ENCODE measurements around the gene MIPEP.

GRCh38 chr13:23820530-23820929 is 68.7 kb downstream of the MIPEP start:
- no peak for TF ChIP-seq CTCF (IDR thresholded peaks at IDR 0.05)
- TF ChIP-seq POLR2A (IDR thresholded peaks at IDR 0.05) = no peak

All from body of pancreas (tissue), 4 donors.